ENCODE data around the gene SLC25A22.

Gene SLC25A22

DNA sequence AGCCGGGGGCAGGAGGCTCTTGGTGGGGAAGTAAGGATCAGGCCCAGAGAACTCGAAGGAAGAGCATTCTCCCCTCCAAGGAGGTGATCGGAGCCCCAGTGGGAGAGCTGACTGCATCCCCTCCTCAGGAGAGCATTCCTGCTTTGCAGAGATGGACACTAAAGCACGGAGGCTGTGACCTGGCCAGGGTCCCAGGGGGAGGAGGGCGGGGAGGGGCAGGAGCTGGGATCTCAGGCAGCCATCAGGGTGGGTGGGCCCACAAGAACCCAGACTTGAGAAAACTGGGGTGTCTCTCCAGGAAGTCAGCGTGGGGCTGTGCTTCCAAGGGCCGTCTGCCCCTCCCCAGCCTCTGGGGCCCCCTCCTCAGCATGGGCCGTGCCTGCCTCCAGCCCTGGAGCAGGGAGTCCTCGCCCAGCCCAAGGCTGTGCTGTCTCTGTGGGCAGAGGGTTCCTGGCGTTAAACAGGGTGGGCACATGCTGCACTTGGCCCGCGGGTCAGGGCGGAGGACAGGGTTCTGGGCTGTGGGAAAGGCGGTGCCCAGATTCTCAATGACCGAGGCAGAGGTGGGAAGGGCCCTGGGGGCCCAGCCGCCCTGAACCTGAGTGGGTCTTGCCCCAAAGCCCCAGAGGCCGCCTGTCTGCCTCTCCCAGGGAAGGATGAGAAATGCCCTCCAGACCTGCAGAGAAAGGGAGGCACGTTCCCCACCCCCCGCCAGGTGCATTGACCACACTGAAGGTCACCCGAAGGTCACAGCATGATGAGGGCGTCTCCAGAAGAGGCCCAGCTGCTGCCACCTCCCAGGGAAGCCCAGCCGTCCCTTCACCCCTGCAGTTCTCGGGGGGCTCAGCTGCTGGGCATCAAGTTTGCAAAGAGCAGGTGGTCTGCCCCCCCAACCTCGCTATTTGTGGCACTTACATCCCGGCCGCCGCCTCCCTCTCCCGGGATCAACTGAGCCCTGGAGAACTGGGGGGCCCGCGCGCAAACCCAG is 8.8 kb downstream of the SLC25A22 start:
- no peak for DNase-seq (ENCODE audit: low spot score)

DNA sequence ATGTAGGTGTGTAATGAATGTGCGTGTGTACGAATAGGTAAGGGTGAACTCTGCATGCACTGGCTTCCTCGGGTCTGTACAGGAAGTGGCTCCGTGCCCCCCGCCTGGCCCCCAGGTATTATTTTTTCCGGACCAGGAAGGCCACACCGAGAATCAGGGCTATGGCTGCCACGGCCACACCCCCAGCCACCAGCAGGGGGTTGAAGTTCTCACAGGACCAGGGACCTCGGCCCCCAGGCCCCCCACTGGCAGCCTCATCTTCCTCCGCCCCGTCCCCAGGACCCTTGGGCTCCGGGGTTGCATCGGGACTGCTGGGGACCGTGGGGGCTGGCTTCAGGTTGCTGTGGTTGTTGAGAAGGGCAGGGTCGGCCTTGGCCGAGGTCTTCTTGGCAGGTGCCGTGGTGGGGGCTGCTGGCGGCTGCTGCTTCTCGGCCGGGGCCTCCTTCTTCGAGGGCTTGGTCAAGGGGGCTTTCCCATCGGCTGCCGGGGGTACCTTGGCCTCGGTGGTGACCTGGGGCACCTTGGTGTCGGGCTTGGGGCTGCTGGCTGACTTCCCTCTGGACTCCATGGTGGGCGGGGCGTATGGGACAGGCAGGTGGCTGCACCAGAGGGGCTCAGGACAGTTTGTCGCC is 10.0 kb downstream of the SLC25A22 start:
- DNase-seq (ENCODE audit: low spot score): no peak

DNA sequence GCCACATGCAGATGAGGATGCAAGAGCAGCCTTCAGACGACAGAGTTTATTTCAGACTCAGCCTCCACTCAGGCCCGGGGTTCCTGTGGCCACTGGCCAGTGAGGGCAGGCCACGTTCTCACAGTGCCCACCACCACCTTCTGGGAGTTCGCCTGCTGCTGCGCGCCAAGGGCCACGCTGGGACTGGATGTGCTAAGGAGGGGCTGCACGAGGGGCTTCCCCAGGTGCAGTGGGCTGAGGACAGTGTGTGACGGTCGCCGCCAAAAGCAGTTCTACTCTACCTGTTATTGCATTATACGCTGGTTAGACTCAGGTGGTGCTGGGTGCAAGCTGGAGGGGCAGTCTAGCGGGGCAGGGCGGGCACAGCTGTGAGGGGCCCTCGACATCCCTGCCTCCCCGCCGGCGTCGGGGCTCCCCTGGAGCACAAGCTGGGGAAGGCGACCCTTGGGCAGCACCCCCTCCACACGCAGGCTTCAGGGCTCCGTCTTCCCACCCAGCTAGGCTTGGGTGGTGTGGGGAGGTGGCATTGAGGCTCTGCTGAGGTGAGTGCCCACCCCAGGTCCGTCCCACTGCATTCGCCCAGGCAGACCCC is 10.9 kb downstream of the SLC25A22 start:
- DNase-seq (ENCODE audit: low spot score): no peak

DNA sequence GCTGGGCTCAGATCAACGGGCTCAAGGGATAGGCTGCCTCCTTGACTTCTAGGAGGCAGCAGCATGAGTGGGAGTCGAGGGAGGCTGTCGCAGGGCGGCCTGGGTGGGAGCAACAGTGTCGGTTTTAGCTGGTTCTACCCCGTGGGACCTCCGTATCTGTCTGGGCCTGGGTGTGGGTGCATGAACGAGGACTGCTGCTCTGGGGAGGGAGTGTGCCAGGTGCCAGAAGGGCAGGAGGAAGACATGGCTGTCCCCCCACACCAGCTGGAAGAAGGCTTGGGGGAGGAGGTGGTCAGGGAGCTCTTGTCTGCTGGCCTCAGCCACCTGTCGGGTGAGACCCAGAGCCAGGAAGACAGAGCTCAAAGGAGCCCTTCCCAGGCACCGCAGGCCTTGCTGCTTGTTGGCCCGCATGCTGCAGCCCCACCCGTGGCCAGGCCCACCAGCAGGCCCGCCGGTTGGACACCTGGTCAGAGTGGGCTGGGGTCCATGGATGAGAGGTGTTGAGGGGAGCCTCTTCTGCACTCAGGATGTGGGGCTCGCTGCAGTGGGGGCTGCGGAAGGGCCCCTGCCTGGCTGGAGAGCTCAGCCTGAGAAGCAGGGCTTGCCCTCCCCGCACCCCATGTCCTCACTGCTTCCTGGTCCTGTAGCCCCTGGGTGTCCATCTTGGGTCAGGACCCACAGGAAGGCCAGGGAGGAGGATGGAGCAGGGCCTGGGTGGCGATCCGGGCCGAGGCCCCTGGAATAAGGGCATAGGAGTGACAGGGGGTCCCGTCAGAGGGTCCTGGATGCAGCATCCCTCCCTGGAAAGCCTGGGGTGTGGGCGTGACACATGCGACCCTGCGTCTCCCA is 11.6 kb downstream of the SLC25A22 start:
- no peak for DNase-seq (ENCODE audit: low spot score)

- peak; percentile 62 for DNase-seq (ENCODE audit: low spot score)
Observed at GRCh38 chr11:783581-784015, 14.5 kb downstream of the SLC25A22 start.

GRCh38 chr11:782264-783174 is 15.6 kb downstream of the SLC25A22 start:
- no peak for DNase-seq (ENCODE audit: low spot score)

DNA sequence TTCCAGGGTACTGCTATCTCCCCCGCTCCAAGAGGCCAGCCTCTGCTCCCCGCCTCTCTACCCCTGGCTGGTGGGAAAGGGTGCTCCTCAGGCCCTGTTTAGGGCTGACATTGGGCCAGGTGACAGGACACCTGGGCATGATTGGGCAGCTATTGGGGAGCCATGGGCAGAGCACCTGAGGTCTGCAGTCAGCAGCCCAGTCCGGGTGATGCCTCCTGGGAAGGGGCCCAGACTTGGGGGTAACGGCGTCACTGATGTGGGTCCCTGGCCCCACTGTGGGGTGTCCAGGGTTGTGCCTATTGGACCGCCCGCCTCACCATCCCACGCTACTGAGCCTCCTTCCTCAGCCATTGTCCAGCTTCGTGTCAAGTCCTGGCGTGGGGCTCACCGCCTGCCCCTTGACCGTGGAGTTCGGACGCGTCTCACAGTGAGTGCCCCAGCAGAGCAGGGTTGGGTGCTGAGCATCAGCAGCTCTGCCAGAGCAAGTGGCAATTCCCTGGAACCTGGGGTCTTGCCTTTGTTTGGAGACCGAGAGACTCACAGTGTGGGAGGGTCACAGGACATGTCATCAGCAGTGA is 18.0 kb downstream of the SLC25A22 start:
- DNase-seq (ENCODE audit: low spot score): no peak

DNA sequence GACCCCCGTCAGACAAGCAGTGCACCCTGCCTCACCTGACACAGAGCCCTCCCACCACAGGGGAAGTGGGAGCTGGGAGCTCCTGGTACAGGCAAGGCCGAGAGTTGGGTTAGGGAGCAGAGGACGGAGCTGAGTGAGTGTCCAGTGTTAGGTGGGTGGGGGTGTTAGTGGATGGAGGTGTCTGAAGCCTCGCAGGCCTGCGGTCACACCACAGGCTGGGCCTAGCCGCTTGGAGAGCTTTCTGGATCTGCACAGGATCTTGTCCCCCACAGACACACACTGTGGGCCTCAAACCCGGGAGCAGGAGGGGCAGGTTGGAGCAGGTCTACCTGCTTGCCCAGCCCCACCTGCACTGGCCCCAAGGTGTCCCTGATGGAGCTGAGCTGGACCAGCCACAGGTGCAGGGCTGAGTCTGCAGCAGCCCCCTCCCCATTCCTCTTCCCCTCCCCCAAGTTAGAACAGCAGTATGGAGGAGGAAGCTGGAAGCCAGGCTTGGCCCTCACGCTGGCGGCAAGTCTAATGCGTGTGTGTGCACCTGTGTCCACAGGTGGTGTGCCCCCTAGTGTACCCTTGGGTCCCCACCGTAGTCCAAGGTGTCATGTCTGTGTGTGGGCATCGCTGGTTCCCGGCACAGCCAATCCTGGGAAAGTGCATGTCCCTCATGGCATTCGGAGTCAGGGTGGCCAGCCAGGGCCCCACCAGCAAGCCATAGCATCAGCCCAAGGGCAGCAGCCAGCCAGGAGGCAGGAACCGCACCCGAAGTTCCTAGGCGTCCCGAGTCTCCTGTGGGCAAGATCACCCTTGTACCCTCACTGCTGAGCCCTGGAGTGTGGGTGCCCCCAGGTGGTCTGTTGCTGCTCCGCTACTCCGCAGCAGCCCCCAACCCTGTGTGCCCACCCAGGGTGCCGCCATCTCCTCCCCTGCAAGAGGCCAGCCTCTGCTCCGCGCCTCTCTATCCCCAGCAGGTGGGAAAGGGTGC is 18.8 kb downstream of the SLC25A22 start:
- DNase-seq (ENCODE audit: low spot score): no peak

DNA sequence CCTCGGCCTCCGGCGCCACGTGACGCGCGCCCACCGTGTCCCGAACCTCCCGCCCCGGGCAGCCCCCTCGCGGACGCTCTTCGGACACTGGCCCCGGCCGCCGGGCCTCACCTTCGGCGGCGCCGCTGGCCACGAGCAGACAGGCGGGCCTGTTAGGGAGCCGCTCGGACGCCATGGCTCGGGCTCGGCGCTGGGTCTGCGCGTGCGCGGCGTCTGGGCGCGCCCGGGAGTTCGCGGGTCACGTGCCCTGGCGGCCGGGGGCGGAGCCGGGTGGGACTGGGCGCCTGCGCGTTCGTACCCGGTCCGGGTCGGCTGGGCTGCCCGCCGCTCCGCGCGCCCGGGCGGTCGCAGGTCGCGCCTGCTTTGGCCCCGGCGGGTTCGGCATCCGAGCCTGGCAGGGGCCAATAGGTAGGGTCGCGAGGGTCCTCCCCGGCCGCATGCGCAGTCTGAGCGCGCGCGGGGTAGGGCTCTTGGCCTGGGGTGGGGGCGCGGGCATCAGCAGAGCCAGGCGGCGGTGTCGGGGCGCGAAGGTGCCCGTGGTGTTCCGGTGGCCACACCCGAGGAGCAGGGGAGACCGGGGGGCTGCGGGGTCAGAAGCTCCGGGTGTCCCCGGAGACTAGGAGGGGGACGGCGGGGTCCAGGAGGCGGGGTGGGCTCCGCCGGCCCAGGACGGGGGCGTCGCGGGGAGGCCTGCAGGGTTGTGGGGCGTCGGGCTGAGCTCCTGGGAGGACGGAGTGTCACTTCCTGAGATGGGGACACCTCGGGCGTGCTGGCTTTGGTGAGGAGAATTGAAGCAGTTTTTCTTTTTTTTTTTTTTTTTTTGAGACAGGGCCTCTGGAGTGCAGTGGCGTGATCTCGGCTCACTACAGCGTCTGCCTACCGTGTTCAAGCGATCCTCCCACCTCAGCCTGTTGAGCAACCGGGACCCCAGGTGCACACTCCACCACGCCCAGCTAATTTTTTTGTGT is 20.5 kb downstream of the SLC25A22 start, which contains the start of gene GATD1:
Gene GATD1 (minus strand): TSS at position 200 of the 968 bp plus-strand sequence. CDS start 25 bp downstream, at position 175.
- DNase-seq (ENCODE audit: low spot score): peak; percentile 72

- no peak for DNase-seq (ENCODE audit: low spot score)
Observed at GRCh38 chr11:776561-777287, 21.4 kb downstream of the SLC25A22 start.

DNA sequence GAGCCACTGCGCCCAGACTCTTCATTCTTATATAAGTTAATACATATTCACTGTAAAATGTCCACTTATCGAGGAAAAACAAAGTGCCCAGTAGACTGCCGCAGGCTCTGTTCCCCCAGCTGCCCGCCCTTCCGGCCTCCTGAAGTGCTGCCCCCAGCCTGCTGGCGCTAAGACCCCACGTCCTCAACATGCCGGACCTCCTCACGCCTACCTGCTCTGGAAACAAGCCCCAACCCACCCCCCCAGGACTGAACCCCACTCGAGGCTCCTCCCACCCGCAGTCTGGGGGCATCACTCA is 21.9 kb downstream of the SLC25A22 start:
- no peak for DNase-seq (ENCODE audit: low spot score)

DNA sequence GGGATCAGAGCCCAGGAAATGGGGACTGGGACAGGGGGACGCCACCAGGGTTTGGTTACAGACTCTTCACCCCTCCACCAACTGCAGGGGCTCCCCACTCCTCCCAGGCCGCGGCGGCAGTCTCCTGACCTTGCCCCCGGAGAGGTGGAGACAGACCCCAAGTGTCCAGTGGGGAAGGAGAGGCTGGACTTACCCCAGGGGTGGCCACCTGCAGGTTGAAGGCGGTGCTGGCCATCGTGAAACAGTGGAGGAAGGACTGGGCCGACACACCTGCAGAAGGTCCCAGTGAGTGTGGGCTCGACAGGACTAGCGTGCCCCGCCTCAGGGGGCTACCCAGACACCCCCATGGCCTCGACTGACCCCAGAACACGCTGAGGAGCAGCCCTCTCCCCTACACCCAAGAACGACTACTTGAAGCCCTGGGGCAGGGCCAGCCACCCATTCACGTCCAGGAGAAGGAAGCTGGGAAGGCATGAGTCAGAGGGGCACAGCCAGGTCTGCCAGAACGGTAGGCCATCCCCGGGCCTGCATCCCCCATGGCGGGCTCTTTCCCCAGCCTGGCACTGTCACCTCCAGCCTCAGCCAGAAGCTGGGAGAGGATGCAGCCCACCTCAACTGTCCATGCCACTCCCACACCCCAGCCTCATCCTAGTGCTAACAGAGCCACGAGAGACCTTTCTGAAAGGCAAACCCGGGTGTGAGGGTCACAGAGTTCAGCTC is 23.0 kb downstream of the SLC25A22 start:
- DNase-seq (ENCODE audit: low spot score): no peak

DNA sequence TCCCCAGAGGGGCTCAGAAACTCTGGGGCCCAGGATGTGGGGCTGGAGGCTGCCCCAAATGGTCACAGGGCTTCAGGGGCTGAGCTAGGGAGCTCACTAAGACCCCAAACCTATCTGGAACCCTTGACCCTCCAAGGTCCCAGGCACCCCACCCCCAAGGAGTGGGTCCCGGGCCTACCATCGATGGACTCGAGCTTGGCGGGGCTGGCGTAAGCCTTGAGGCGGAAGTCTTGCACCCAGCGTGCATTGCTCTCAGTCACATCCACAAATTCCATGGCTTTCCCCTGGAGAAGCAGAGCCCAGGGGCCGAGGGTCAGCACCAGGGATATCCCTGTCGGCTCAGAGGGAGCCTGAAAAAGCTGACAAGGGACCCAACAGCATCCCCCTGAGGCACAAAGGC is 24.3 kb downstream of the SLC25A22 start:
- no peak for DNase-seq (ENCODE audit: low spot score)

- DNase-seq (ENCODE audit: low spot score): no peak
Observed at GRCh38 chr11:773425-773824, 24.7 kb downstream of the SLC25A22 start.

- peak; percentile 96 for DNase-seq (ENCODE audit: low spot score)
Observed at GRCh38 chr11:772429-773390, 25.4 kb downstream of the SLC25A22 start.

Measured in pons (tissue), 1 donor.